ENCODE data around the gene MRPL16. TPM values are rescaled to one million over a fixed set of nuclear protein-coding genes. Genes with fewer than 3 reads are reported as not detected.

The MRPL16 gene
- total RNA-seq, 2 donors from 2014 or later, result 52.8 to 58.4 TPM

GRCh38 chr11:59756558-59756840 lies 54.1 kb downstream of the MRPL16 start:
- H3K27ac Mint-ChIP-seq, result peak overlapping the region; percentile 83
- Histone ChIP-seq H3K36me3 (ENCODE audit: control insufficient read depth, insufficient read depth, low read length) (peaks cover 22% of the 10 kb centered on the region), H3K9me3 (ENCODE audit: control insufficient read depth, low read length) (no peaks in the 10 kb centered on the region), H3K4me3 (ENCODE audit: low read length) (peak overlapping the region; percentile 93), H3K27me3 (ENCODE audit: control insufficient read depth, insufficient read depth, low read length, poor library complexity, severe bottlenecking) (no peaks in the 10 kb centered on the region), H3K9ac (ENCODE audit: extremely low read depth, low read length, poor library complexity, severe bottlenecking) (peak overlapping the region; percentile 77), H3K4me1 (ENCODE audit: control insufficient read depth, insufficient read depth, low read length) (peaks cover 11% of the 10 kb centered on the region), H3K27ac (ENCODE audit: low read depth, low read length) (no peak overlapping the region)
- H3K4me1 Mint-ChIP-seq, result peaks cover 42% of the 10 kb centered on the region
- H3K4me3 Mint-ChIP-seq, result peak overlapping the region; percentile 97
- H3K36me3 Mint-ChIP-seq (ENCODE audit: low read depth), result peaks cover 21% of the 10 kb centered on the region
- WGBS, 2 experiments (ENCODE audit: insufficient coverage in 1 of 2, insufficient read length in 1 of 2), result 61 to 68% methylated on average over 2 to 3 of the region's 3 CpGs
- TF ChIP-seq CTCF (conservative IDR thresholded peaks at IDR 0.05), result no peak
- no peaks in the 10 kb centered on the region for H3K9me3 Mint-ChIP-seq
- no peak for DNase-seq
- no peaks in the 10 kb centered on the region for H3K27me3 Mint-ChIP-seq (ENCODE audit: insufficient read depth)

Other genes starting within 250 kb of the MRPL16 start
- 10 to 100 TPM; 41.2 to 44.3 TPM for gene OSBP, start 195.0 kb downstream of the MRPL16 start, total RNA-seq
- gene PATL1, start 141.7 kb downstream of the MRPL16 start, total RNA-seq, result 10 to 100 TPM; 41.0 to 45.7 TPM
- gene OR10V1, start 96.9 kb downstream of the MRPL16 start, total RNA-seq, result not detected
- 100 to 1,000 TPM; 119 to 160 TPM for gene STX3, start 55.4 kb downstream of the MRPL16 start, total RNA-seq
- gene CBLIF, start 34.7 kb upstream of the MRPL16 start, total RNA-seq, result not detected
- not detected for gene TCN1, start 55.7 kb upstream of the MRPL16 start, total RNA-seq
- gene OOSP3, start 68.0 kb upstream of the MRPL16 start, total RNA-seq, result not detected
- not detected for gene OOSP1, start 127.7 kb upstream of the MRPL16 start, total RNA-seq
- gene OOSP4A, start 153.3 kb upstream of the MRPL16 start, total RNA-seq, result not detected
- not detected for gene OOSP4B, start 206.4 kb upstream of the MRPL16 start, total RNA-seq
- gene OOSP2, start 229.6 kb upstream of the MRPL16 start, total RNA-seq, result not detected
- gene MS4A3, start 245.9 kb upstream of the MRPL16 start, total RNA-seq, result not detected